Endothelial cell of umbilical vein (primary cell): ENCODE data around the gene ARRB1. TPM values are rescaled to one million over a fixed set of nuclear protein-coding genes. Genes with fewer than 3 reads are reported as not detected.

Experiments used
- BruUV-seq: library from RNA; stranded (reverse); fragments of 400-500 nt; replicated peaks from 2 replicates; lab custom pipeline; 2021; lab: Mats Ljungman, UMichigan
- CTCF ChIA-PET: fragments of 300-600, 350-600 bp; sonication (Branson Sonifier 250); formaldehyde crosslinking; loops from one replicate; lab custom pipeline; 2021; ENCODE audit warnings: antibody characterized with exemption, inconsistent platforms; lab: Charles Lee
- POLR2A ChIA-PET: fragments of 300-600, 350-600 bp; sonication (Branson Sonifier 250); formaldehyde crosslinking; loops from one replicate; lab custom pipeline; 2021; ENCODE audit warnings: antibody characterized with exemption, inconsistent platforms; lab: Charles Lee
- DNase-seq: peaks from one replicate; pipeline ENCODE4 v3.0.0-alpha.2; 2011; ENCODE audit warnings: low read depth, low spot score
- FAIRE-seq: peaks from 2 replicates; lab custom pipeline; 2011; peaks lifted over from hg19 to GRCh38; lab: Jason Lieb, UNC
- H2AFZ ChIP-seq: 2 replicates; pipeline ENCODE4 v1.6.0; 2012; ENCODE audit warnings: low read depth, low read length, control low read depth, inconsistent platforms
- H3K27ac ChIP-seq: 2 replicates; pipeline ENCODE4 v1.5.1; 2011; ENCODE audit warnings: low read depth, mild to moderate bottlenecking, control low read depth, low read length, moderate library complexity; ENCODE audit not compliant: insufficient read depth
- H3K27me3 ChIP-seq, 2 experiments: 2 replicates each; pipeline versions ENCODE4 v1.6.0 to v1.6.1; 2011; ENCODE audit warnings: low read length in 2 of 2, mixed read lengths in 1 of 2; ENCODE audit not compliant: control insufficient read depth in 2 of 2, insufficient read depth in 2 of 2
- H3K36me3 ChIP-seq, 2 experiments: 2 replicates in 1 of 2; 3 replicates in 1 of 2; pipeline ENCODE4 v1.5.1; 2011; ENCODE audit warnings: low read length in 2 of 2, mild to moderate bottlenecking in 1 of 2, moderate library complexity in 1 of 2; ENCODE audit not compliant: control insufficient read depth in 2 of 2, insufficient read depth in 2 of 2; ENCODE audit errors: extremely low read depth in 1 of 2
- H3K4me1 ChIP-seq: 3 replicates; pipeline ENCODE4 v1.5.1; 2011; ENCODE audit warnings: mild to moderate bottlenecking, low read length; ENCODE audit not compliant: control insufficient read depth, insufficient read depth; ENCODE audit errors: extremely low read depth
- H3K4me2 ChIP-seq: 2 replicates; pipeline ENCODE4 v1.6.1; 2011; ENCODE audit warnings: low read length, control low read depth, mixed read lengths; ENCODE audit not compliant: insufficient read depth
- H3K4me3 ChIP-seq, 3 experiments: fragments of 200-600 bp in 1 of 3; sonication (generic), shearing (Covaris generic) in 1 of 3; replicated peaks in 1 of 3; 2 replicates each; pipeline ENCODE4 v1.5.1; 2011 to 2016; ENCODE audit warnings: control low read depth in 3 of 3, low read length in 3 of 3, mild to moderate bottlenecking in 2 of 3, inconsistent platforms in 1 of 3, low read depth in 1 of 3, moderate library complexity in 1 of 3; ENCODE audit not compliant: insufficient read depth in 1 of 3
- H3K79me2 ChIP-seq: 2 replicates; pipeline ENCODE4 v1.6.0; 2012; ENCODE audit warnings: low read length, inconsistent platforms; ENCODE audit not compliant: control insufficient read depth, insufficient read depth
- H3K9ac ChIP-seq: replicated peaks from 2 replicates; pipeline ENCODE3; 2011; ENCODE audit warnings: low read length, control low read depth; ENCODE audit not compliant: insufficient read depth; ENCODE audit errors: extremely low read depth
- H3K9me1 ChIP-seq: replicated peaks from 3 replicates; pipeline ENCODE4 v1.6.0; 2011; ENCODE audit warnings: mild to moderate bottlenecking, low read length; ENCODE audit not compliant: control insufficient read depth, insufficient read depth; ENCODE audit errors: extremely low read depth
- H3K9me3 ChIP-seq: replicated peaks from 2 replicates; pipeline ENCODE4 v1.5.1; 2012; ENCODE audit warnings: low read length, inconsistent platforms; ENCODE audit not compliant: control insufficient read depth, insufficient read depth
- H4K20me1 ChIP-seq: replicated peaks from 2 replicates; pipeline ENCODE3; 2011; ENCODE audit warnings: mild to moderate bottlenecking, low read length; ENCODE audit not compliant: control insufficient read depth, insufficient read depth; ENCODE audit errors: extremely low read depth
- EZH2 ChIP-seq: IDR thresholded peaks from 2 replicates; pipeline ENCODE4 v1.6.1; 2012; ENCODE audit warnings: borderline replicate concordance, low read depth, mild to moderate bottlenecking, moderate library complexity, low read length, inconsistent platforms; ENCODE audit not compliant: severe bottlenecking
- FOS ChIP-seq: IDR thresholded peaks from 2 replicates; pipeline ENCODE4 v1.6.1; 2011; ENCODE audit warnings: mild to moderate bottlenecking, low read length, moderate library complexity, borderline replicate concordance; ENCODE audit not compliant: insufficient read depth
- GATA2 ChIP-seq: IDR thresholded peaks from 2 replicates; pipeline ENCODE4 v1.7.0; 2011; ENCODE audit warnings: low read depth, mild to moderate bottlenecking, moderate library complexity, mixed read lengths, low read length; ENCODE audit not compliant: insufficient read length, insufficient read depth
- JUN ChIP-seq: IDR thresholded peaks from 2 replicates; pipeline ENCODE4 v1.6.1; 2011; ENCODE audit warnings: borderline replicate concordance, low read depth; ENCODE audit not compliant: insufficient read length, insufficient read depth
- MAX ChIP-seq: IDR thresholded peaks from 2 replicates; pipeline ENCODE4 v1.6.1; 2011; ENCODE audit not compliant: insufficient read depth, insufficient read length
- MYC ChIP-seq: IDR thresholded peaks from one replicate; pipeline ENCODE4 v1.6.1; 2011; ENCODE audit warnings: mild to moderate bottlenecking, low read depth, low read length
- POLR2A ChIP-seq: IDR thresholded peaks from 2 replicates; pipeline ENCODE4 v1.6.1; 2012; ENCODE audit warnings: low read depth, mild to moderate bottlenecking, control low read depth, low read length
- POLR2AphosphoS5 ChIP-seq: IDR thresholded peaks from 2 replicates; pipeline ENCODE4 v1.6.1; 2012; ENCODE audit warnings: low read depth, mild to moderate bottlenecking, control low read depth, low read length, moderate library complexity; ENCODE audit not compliant: insufficient read depth
- dilution Hi-C: fragments of 300-500 bp; cut with MboI; formaldehyde crosslinking; loops from one replicate; pipeline ENCODE4 v1.15.0; 2019; ENCODE audit warnings: low sequenced_read_pairs; ENCODE audit not compliant: extremely low pct_ligation_motif_present
- intact Hi-C: fragments of 100-400 bp; cut with micrococcal nuclease; formaldehyde crosslinking; loops from one replicate; pipeline ENCODE4 v1.10.0; 2022
- polyA plus RNA-seq, 4 experiments: library from polyadenylated mRNA; depleted of rRNA in 3 of 4; stranded (reverse) in 3 of 4; unstranded in 1 of 4; fragments of >200 nt; gene quantifications; 2 replicates each; pipeline versions ENCODE4 v1.2.1 to v1.2.3, GENCODE V29; 2011 to 2012; ENCODE audit warnings: missing spikeins in 1 of 4
- total RNA-seq: library from RNA; stranded (reverse); gene quantifications from 2 replicates; pipeline ENCODE4 v1.2.3, GENCODE V29; 2021
- TF ChIP-seq, protein P1 (sequence below), 2 donors: IDR thresholded peaks; 1 replicate in 1 of 2; 2 replicates in 1 of 2; pipeline ENCODE4 v1.5.1; 2011; ENCODE audit warnings: low read length in 2 of 2, mild to moderate bottlenecking in 2 of 2, moderate library complexity in 2 of 2, control low read depth in 1 of 2, inconsistent platforms in 1 of 2, low read depth in 1 of 2; ENCODE audit not compliant: insufficient read depth in 1 of 2; ENCODE audit errors: extremely low read depth in 1 of 2

ARRB1 gene
- total and polyA plus RNA-seq, 2 donors (not counting 3 experiments of a cell fraction or from before 2014, with no cell fraction given) = 63.9 to 92.6 TPM

DNA sequence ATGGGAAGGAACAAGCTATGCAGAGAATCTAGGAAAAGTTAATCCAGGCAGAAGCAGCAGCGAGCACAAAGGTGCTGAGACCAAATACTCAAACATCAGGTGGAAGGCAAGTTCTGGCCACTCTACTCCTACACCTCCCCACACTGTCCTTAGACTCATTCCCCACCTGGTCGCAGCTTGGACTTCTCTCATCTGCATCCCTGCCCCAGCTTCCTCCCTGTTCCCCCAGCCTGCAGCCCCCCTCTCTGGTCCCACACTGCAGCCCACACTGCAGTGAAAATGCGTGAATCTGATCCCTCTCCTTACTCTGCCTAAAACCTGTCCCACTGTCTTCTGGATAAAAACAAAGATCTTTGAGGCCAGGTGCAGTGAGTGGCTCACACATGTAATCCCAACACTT lies 101.8 kb downstream of the ARRB1 start:
- H3K36me3 ChIP-seq = no peaks in the 10 kb centered on the region
- ChIA-PET POLR2A (no interaction called here), CTCF (interaction anchor here (2.4 to 9.5 kb wide), 5 partner anchors 14 to 226 kb away, joined by 12 to 507 read pairs (median 57); no protein-coding TSS in a partner anchor)
- TF ChIP-seq GATA2 (no peak), EZH2 (no peak), MAX (no peak), POLR2A (no peak), POLR2AphosphoS5 (no peak), MYC (no peak), FOS (no peak), JUN (no peak)
- TF ChIP-seq, protein P1, sequence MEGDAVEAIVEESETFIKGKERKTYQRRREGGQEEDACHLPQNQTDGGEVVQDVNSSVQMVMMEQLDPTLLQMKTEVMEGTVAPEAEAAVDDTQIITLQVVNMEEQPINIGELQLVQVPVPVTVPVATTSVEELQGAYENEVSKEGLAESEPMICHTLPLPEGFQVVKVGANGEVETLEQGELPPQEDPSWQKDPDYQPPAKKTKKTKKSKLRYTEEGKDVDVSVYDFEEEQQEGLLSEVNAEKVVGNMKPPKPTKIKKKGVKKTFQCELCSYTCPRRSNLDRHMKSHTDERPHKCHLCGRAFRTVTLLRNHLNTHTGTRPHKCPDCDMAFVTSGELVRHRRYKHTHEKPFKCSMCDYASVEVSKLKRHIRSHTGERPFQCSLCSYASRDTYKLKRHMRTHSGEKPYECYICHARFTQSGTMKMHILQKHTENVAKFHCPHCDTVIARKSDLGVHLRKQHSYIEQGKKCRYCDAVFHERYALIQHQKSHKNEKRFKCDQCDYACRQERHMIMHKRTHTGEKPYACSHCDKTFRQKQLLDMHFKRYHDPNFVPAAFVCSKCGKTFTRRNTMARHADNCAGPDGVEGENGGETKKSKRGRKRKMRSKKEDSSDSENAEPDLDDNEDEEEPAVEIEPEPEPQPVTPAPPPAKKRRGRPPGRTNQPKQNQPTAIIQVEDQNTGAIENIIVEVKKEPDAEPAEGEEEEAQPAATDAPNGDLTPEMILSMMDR (IDR thresholded peaks at IDR 0.05; ENCODE audit: extremely low read depth in 1 of 2, insufficient read depth in 1 of 2, low read depth in 1 of 2, low read length in 2 of 2) = no peak
- H3K4me2 ChIP-seq = no peak overlapping the region
- no peaks in the 10 kb centered on the region for H4K20me1 ChIP-seq
- dilution Hi-C loops = no loop called here
- no peaks in the 10 kb centered on the region for H3K9me3 ChIP-seq
- intact Hi-C loops = loop anchor here (2.0 kb wide), 1 partner anchor 319 kb away; no protein-coding TSS in a partner anchor
- peaks cover 10 to 23% of the 10 kb centered on the region in 2 experiments for H3K27me3 ChIP-seq
- H3K27ac ChIP-seq = no peak overlapping the region
- H3K4me3 ChIP-seq = no peak overlapping the region
- H3K9ac ChIP-seq = no peak overlapping the region
- DNase-seq (no peak), FAIRE-seq (no peak)
- no peak overlapping the region for H2AFZ ChIP-seq
- no peaks in the 10 kb centered on the region for H3K4me1 ChIP-seq
- H3K79me2 ChIP-seq = no peaks in the 10 kb centered on the region
- BruUV-seq = no TSS peak
- no peaks in the 10 kb centered on the region for H3K9me1 ChIP-seq
